ENCODE results near the gene LOXL1. TPM values are rescaled to one million over a fixed set of nuclear protein-coding genes. Genes with fewer than 3 reads are reported as not detected.

LOXL1 gene
- total RNA-seq, 1 donor from 2014 or later: 260 TPM

DNA sequence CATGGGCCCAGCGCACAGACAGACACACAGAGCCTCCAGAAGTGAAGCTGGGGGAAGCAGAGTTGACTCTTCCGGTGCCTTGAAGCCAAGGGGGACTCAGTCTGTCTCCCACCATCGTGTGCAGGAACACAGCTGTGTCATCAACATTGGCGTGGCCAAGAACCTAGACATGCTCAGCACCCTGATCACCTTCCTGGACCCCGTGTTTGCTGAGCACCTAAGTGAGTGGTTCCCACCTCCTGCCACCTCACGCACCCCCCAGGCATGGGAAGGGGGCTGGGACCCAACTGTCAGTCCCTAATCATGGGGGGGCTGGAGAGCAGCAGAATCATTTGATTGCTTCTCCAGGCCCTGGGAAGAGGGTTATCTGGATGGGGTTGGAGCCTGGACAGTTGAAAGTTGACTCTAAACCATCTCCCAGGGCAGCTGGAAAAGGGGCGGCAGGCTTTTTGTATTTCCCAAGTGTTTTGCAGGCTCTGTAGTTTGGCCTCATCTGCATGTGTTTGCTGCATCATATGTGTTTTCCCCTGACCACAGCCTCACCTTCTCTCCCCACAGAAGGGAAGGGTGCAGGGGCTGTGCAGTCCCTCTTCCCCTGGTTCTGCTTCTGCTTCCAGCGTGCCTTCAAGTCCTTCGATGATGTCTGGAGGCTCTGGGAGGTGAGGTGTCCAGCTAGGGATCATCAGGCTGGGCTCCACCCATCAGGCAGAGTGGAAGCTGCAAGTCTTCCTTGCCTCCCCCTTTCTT, 40.1 kb upstream of the LOXL1 start:
- intact Hi-C loops (cut with DNase I): no loop called here
- no peaks in the 10 kb centered on the region for H3K4me1 ChIP-seq
- DNase-seq (ENCODE audit: low spot score in 2 of 2): peak in 1 of 2 donors; percentile 57
- TF ChIP-seq, protein P1, sequence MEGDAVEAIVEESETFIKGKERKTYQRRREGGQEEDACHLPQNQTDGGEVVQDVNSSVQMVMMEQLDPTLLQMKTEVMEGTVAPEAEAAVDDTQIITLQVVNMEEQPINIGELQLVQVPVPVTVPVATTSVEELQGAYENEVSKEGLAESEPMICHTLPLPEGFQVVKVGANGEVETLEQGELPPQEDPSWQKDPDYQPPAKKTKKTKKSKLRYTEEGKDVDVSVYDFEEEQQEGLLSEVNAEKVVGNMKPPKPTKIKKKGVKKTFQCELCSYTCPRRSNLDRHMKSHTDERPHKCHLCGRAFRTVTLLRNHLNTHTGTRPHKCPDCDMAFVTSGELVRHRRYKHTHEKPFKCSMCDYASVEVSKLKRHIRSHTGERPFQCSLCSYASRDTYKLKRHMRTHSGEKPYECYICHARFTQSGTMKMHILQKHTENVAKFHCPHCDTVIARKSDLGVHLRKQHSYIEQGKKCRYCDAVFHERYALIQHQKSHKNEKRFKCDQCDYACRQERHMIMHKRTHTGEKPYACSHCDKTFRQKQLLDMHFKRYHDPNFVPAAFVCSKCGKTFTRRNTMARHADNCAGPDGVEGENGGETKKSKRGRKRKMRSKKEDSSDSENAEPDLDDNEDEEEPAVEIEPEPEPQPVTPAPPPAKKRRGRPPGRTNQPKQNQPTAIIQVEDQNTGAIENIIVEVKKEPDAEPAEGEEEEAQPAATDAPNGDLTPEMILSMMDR (IDR thresholded peaks at IDR 0.05): no peak
- H3K4me3 ChIP-seq: no peak overlapping the region
- H3K9me3 ChIP-seq: no peaks in the 10 kb centered on the region
- H3K27ac ChIP-seq: no peak overlapping the region
- no peaks in the 10 kb centered on the region for H3K36me3 ChIP-seq
- H3K27me3 ChIP-seq: no peaks in the 10 kb centered on the region

DNA sequence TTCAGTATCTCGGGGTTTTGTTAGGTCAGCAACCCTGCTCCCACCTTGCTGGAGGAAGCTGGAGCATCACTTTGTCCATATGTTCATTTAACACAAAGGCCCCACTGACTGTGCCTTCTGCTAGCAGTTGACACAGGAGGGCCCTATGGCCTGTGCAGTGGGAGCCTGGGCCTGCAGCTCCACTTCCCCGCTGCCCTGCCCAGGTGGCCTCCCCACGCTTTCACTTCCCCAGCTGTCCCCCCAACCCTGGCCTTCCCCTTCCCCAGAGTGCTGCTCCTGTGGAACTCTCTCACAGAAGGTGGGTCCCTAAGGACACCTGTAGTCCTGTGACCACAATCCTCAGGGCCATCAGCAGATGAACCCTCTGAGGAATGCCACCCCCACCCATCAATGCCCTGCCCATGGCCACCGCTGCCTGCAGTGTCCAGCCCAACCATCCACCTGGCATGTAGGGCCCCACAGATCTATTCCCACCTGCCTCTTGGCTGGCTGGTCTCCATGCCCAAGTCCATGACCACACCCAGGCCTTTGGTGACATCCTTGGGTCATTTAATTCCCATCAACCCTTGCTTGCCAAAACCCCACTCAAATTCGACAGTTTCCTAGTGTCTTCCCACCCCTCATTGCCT, 39.4 kb upstream of the LOXL1 start:
- no peak overlapping the region for H3K27ac ChIP-seq
- no peaks in the 10 kb centered on the region for H3K9me3 ChIP-seq
- H3K36me3 ChIP-seq: no peaks in the 10 kb centered on the region
- H3K4me1 ChIP-seq: no peaks in the 10 kb centered on the region
- H3K4me3 ChIP-seq: no peak overlapping the region
- H3K27me3 ChIP-seq: no peaks in the 10 kb centered on the region
- DNase-seq (ENCODE audit: low spot score in 2 of 2): no peak
- TF ChIP-seq, protein P1 (IDR thresholded peaks at IDR 0.05): no peak
- intact Hi-C loops (cut with DNase I): no loop called here

- peak in 1 of 2 donors; percentile 43 for DNase-seq (ENCODE audit: low spot score in 2 of 2)
- no peak overlapping the region for H3K27ac ChIP-seq
- H3K9me3 ChIP-seq: no peaks in the 10 kb centered on the region
- intact Hi-C loops (cut with DNase I): no loop called here
- H3K36me3 ChIP-seq: no peaks in the 10 kb centered on the region
- no peaks in the 10 kb centered on the region for H3K4me1 ChIP-seq
- H3K4me3 ChIP-seq: no peak overlapping the region
- H3K27me3 ChIP-seq: no peaks in the 10 kb centered on the region
- TF ChIP-seq, protein P1 (IDR thresholded peaks at IDR 0.05): no peak
Observed at GRCh38 chr15:73887481-73887880, 38.8 kb upstream of the LOXL1 start.

DNA sequence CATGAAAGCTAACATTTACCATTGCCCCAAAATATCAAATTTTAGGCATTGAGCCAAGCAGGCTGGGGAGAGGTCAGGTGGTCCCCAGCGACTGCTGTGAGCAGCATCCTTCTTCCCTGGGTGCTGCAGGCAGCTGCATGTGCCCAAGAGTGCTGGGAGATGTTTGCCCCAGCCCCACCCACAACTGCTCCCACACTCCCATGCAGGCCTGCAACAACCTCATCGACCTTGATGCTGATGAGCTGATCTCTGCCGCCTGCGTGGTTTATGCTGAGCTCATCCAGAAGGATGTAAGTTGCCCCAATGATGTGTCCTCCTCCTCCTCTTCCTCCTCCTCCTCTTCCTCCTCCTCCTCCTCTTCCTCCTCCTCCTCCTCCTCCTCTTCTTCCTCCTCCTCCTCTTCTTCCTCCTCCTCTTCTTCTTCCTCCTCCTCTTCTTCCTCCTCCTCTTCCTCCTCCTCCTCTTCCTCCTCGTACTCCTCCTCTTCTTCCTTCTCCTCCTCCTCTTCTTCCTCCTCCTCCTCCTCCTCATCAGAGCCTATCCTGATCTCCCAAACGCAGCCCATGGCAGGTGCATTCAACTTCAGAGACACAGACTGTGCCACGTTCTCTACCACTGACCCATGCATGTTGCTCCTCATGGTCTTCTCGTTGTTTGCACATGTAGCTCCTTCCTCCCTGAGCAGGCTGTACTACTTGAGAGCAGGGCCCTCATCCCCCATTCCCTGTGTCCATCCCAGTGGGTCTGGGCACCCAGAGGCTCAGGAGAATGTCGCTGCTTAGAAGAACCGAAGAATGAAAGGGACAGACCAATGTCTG, 37.8 kb upstream of the LOXL1 start:
- Histone ChIP-seq H3K4me3 (no peak overlapping the region), H3K27ac (no peak overlapping the region), H3K36me3 (no peaks in the 10 kb centered on the region), H3K4me1 (no peaks in the 10 kb centered on the region), H3K27me3 (no peaks in the 10 kb centered on the region), H3K9me3 (no peaks in the 10 kb centered on the region)
- DNase-seq (ENCODE audit: low spot score in 2 of 2): peak in 1 of 2 donors; percentile 34
- intact Hi-C loops (cut with DNase I): no loop called here
- TF ChIP-seq, protein P1 (IDR thresholded peaks at IDR 0.05): no peak

GRCh38 chr15:73889053-73889761, 37.1 kb upstream of the LOXL1 start:
- no peaks in the 10 kb centered on the region for H3K9me3 ChIP-seq
- H3K36me3 ChIP-seq: no peaks in the 10 kb centered on the region
- H3K4me1 ChIP-seq: no peaks in the 10 kb centered on the region
- no peak overlapping the region for H3K4me3 ChIP-seq
- TF ChIP-seq, protein P1 (IDR thresholded peaks at IDR 0.05): no peak
- H3K27ac ChIP-seq: no peak overlapping the region
- intact Hi-C loops (cut with DNase I): no loop called here
- no peaks in the 10 kb centered on the region for H3K27me3 ChIP-seq
- DNase-seq (ENCODE audit: low spot score in 2 of 2): no peak

All from ascending aorta (tissue), 2 donors.